Activated T-helper 17 cell treated with anti-CD3 and anti-CD28 coated beads, Interleukin-2, amount 50 U/mL, for 72 hours (primary cell): ENCODE results near the gene DIP2A. TPM values are rescaled to one million over a fixed set of nuclear protein-coding genes. Genes with fewer than 3 reads are reported as not detected.
"Not testable (repeated sequence)": the region's sequence is repeated elsewhere in the genome, so short reads cannot be mapped to it uniquely, and the experiment has no call there.

Experiments used
- ATAC-seq: fragments of 150-1000 bp; cut with Tn5 transposase; replicated peaks from 2 replicates; pipeline ENCODE4 v1.10.0; 2021; ENCODE audit warnings: mild to moderate bottlenecking, moderate library complexity
- H3K27ac Mint-ChIP-seq: one replicate; pipeline ENCODE4 v1.8.0; 2022; ENCODE audit warnings: mixed read lengths
- H3K27me3 Mint-ChIP-seq: one replicate; pipeline ENCODE4 v1.8.0; 2022; ENCODE audit warnings: mixed read lengths
- H3K36me3 Mint-ChIP-seq: one replicate; pipeline ENCODE4 v1.8.0; 2022; ENCODE audit warnings: low read depth, mild to moderate bottlenecking, mixed read lengths
- H3K4me1 Mint-ChIP-seq: one replicate; pipeline ENCODE4 v1.8.0; 2022; ENCODE audit warnings: mixed read lengths
- H3K4me3 Mint-ChIP-seq: one replicate; pipeline ENCODE4 v1.8.0; 2022; ENCODE audit warnings: mild to moderate bottlenecking, mixed read lengths
- H3K9me3 Mint-ChIP-seq: one replicate; pipeline ENCODE4 v1.8.0; 2022; ENCODE audit warnings: mixed read lengths
- total RNA-seq, 2 donors: library from RNA; stranded (reverse); gene quantifications; one replicate each; pipeline ENCODE4 v1.2.3, GENCODE V29; 2022

Gene DIP2A
- total RNA-seq, 2 donors from 2014 or later: 43.6 to 49.3 TPM

DNA sequence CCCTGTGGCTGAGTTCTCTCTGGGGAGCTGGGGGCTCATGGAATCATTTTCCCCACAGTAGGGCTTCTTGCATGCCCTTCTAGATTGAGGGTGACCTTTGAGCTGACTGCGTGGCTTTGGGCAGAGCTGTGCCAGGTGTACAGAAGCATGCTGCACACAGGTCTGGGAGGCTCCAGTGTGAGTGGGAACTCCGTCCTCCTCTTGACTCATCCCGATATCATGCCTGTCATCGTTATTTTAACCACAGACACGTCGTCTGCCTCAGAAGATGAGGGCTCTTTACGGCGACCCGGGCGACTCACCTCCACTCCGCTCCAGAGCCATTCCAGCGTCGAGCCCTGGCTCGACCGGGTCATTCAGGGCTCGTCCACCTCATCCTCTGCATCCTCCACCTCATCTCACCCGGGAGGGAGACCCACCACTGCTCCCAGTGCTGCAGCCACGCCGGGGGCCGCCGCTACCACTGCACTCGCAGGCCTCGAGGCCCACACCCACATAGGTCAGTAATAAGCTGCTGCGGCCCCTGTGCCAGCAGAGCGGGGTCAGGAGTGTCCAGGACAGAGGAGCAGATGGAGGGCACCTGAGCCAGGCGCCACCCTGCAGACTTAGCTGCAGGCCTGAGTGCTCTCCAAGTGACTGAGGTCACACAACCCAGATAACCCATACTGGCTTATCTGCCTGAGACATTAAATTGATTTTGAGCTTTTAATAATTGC is 39.8 kb downstream of the DIP2A start:
- H3K27me3 Mint-ChIP-seq: no peaks in the 10 kb centered on the region
- peak; percentile 83 for ATAC-seq

DNA sequence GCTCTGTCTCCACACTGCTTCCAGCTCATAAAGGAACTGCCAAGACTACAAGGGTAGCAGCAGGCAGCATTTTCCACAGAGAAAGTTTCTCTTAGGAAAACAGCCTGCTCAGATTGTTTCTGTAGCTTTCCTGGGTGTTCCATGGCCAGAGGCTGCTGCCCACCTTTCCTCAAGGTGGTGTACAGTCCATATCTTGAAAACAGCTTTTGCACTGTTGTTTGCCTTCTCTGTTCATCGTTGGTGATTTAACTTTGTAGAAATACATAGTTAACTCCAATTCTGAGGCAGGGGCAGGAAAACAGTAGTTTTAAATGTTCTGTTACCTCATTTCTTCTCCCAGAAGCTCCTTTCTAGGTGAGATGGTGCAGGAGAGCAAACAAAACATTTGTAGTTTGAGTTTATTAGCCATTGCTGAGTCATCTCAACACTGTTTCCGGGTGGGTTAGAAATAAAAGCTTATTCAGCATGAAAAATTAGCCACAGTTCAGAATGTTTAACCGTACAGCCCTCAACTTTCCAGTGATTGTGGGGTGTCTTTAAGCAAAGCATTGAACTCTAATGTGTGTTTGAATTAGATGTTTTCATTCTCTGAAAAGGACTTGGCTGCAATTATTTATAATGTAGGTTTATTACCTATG is 41.7 kb downstream of the DIP2A start:
- H3K36me3 Mint-ChIP-seq: peaks cover 69% of the 10 kb centered on the region
- H3K27me3 Mint-ChIP-seq: no peaks in the 10 kb centered on the region
- no peaks in the 10 kb centered on the region for H3K9me3 Mint-ChIP-seq
- H3K27ac Mint-ChIP-seq: peak overlapping the region; percentile 42
- peak; percentile 51 for ATAC-seq
- peaks cover 16% of the 10 kb centered on the region for H3K4me1 Mint-ChIP-seq
- peak overlapping the region; percentile 19 for H3K4me3 Mint-ChIP-seq

More for the DNA sequence above, 39.8 kb downstream of the DIP2A start:
- Mint-ChIP-seq H3K27ac (no peak overlapping the region), H3K4me3 (no peak overlapping the region), H3K9me3 (no peaks in the 10 kb centered on the region), H3K4me1 (peaks cover 10% of the 10 kb centered on the region), H3K36me3 (peaks cover 74% of the 10 kb centered on the region)

DNA sequence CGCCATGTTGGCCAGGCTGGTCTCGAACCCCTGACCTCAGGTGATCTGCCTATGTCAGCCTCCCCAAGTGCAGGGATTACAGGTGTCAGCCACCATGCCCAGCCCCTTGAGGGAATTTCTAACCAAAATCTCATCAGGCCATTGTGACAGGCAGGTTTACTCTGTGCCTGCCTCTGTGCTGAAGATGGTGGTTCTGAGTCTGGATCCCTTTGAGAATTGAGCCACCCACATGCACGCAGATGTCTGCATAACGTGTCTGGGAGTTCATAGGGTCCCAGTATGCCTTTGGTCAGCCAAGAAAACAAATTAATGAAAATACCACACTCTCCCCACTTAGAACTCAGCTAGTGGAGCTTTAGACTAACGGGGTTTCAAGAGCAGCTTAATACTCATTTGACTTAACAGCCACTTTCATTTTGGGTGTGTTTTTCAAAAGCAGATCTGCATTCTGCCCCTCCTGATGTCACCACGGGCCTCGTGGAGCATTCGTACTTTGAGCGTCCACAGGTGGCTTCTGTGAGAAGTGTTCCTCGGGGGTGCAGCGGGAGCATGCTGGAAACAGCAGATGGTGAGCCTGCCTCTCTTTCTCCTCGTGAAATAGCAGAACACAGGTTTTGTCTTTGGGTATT is 45.3 kb downstream of the DIP2A start:
- ATAC-seq: no peak
- no peaks in the 10 kb centered on the region for H3K9me3 Mint-ChIP-seq
- H3K4me3 Mint-ChIP-seq: peak overlapping the region; percentile 27
- no peaks in the 10 kb centered on the region for H3K27me3 Mint-ChIP-seq
- H3K27ac Mint-ChIP-seq: peak overlapping the region; percentile 35
- peaks cover 67% of the 10 kb centered on the region for H3K36me3 Mint-ChIP-seq
- H3K4me1 Mint-ChIP-seq: peaks cover 16% of the 10 kb centered on the region

DNA sequence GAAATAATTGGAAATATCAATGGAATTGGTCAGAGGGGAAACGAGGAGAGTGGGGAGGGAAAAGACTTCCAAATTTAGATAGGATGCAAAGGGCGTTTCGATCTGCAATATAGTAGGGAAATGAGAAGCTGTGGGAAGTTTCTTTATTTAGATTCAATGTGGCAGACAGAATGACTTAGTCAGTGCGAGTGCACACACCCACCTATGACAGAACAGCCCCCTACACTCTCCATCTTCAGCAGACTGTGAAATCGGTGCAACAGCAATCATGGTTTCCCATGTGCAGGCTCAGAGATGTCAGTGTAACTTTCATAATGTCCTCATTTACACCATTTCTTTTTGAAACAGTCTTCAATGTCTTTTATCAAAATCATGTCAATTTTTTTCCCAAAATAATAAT is 46.0 kb downstream of the DIP2A start:
- H3K4me1 Mint-ChIP-seq: peaks cover 16% of the 10 kb centered on the region
- peaks cover 67% of the 10 kb centered on the region for H3K36me3 Mint-ChIP-seq
- no peaks in the 10 kb centered on the region for H3K9me3 Mint-ChIP-seq
- no peak for ATAC-seq
- no peaks in the 10 kb centered on the region for H3K27me3 Mint-ChIP-seq
- peak overlapping the region; percentile 35 for H3K27ac Mint-ChIP-seq
- peak overlapping the region; percentile 27 for H3K4me3 Mint-ChIP-seq

- no peaks in the 10 kb centered on the region for H3K9me3 Mint-ChIP-seq
- H3K36me3 Mint-ChIP-seq: peaks cover 89% of the 10 kb centered on the region
- H3K27ac Mint-ChIP-seq: no peak overlapping the region
- H3K27me3 Mint-ChIP-seq: no peaks in the 10 kb centered on the region
- H3K4me1 Mint-ChIP-seq: peaks cover 11% of the 10 kb centered on the region
- no peak for ATAC-seq
- no peak overlapping the region for H3K4me3 Mint-ChIP-seq
Observed at GRCh38 chr21:46507562-46507961, 48.9 kb downstream of the DIP2A start.

- Mint-ChIP-seq H3K4me1 (peaks cover 8% of the 10 kb centered on the region), H3K27ac (no peak overlapping the region), H3K9me3 (no peaks in the 10 kb centered on the region), H3K4me3 (no peak overlapping the region), H3K36me3 (peaks cover 82% of the 10 kb centered on the region), H3K27me3 (no peaks in the 10 kb centered on the region)
- no peak for ATAC-seq
Observed at GRCh38 chr21:46509741-46510502, 51.2 kb downstream of the DIP2A start.

- ATAC-seq: peak; percentile 77
- Mint-ChIP-seq H3K4me3 (peak overlapping the region; percentile 4), H3K4me1 (peaks cover 8% of the 10 kb centered on the region), H3K36me3 (peaks cover 70% of the 10 kb centered on the region), H3K27me3 (no peaks in the 10 kb centered on the region), H3K27ac (peak overlapping the region; percentile 9), H3K9me3 (no peaks in the 10 kb centered on the region)
Observed at GRCh38 chr21:46515109-46515508, 56.4 kb downstream of the DIP2A start.

GRCh38 chr21:46516068-46516467 is 57.4 kb downstream of the DIP2A start:
- no peaks in the 10 kb centered on the region for H3K9me3 Mint-ChIP-seq
- H3K27ac Mint-ChIP-seq: peak overlapping the region; percentile 9
- peaks cover 8% of the 10 kb centered on the region for H3K4me1 Mint-ChIP-seq
- H3K4me3 Mint-ChIP-seq: peak overlapping the region; percentile 4
- H3K27me3 Mint-ChIP-seq: no peaks in the 10 kb centered on the region
- ATAC-seq: no peak
- H3K36me3 Mint-ChIP-seq: peaks cover 70% of the 10 kb centered on the region

GRCh38 chr21:46517361-46517760 is 58.7 kb downstream of the DIP2A start:
- Mint-ChIP-seq H3K9me3 (no peaks in the 10 kb centered on the region), H3K4me3 (no peak overlapping the region), H3K4me1 (peaks cover 12% of the 10 kb centered on the region), H3K36me3 (peaks cover 70% of the 10 kb centered on the region), H3K27ac (no peak overlapping the region), H3K27me3 (no peaks in the 10 kb centered on the region)
- ATAC-seq: no peak

GRCh38 chr21:46518983-46519583 is 60.4 kb downstream of the DIP2A start:
- ATAC-seq: no peak
- peaks cover 64% of the 10 kb centered on the region for H3K36me3 Mint-ChIP-seq
- no peaks in the 10 kb centered on the region for H3K9me3 Mint-ChIP-seq
- no peak overlapping the region for H3K27ac Mint-ChIP-seq
- no peaks in the 10 kb centered on the region for H3K27me3 Mint-ChIP-seq
- H3K4me3 Mint-ChIP-seq: no peak overlapping the region
- H3K4me1 Mint-ChIP-seq: peaks cover 12% of the 10 kb centered on the region

- not testable (repeated sequence) for H3K4me1 Mint-ChIP-seq, H3K4me3 Mint-ChIP-seq, H3K27me3 Mint-ChIP-seq, ATAC-seq, H3K9me3 Mint-ChIP-seq
- H3K36me3 Mint-ChIP-seq: peaks cover 69% of the 10 kb centered on the region
- peak overlapping the region; percentile 33 for H3K27ac Mint-ChIP-seq
Observed at GRCh38 chr21:46527393-46527792, 68.7 kb downstream of the DIP2A start.

GRCh38 chr21:46527801-46528200 is 69.1 kb downstream of the DIP2A start:
- ATAC-seq: no peak
- no peaks in the 10 kb centered on the region for H3K27me3 Mint-ChIP-seq
- H3K36me3 Mint-ChIP-seq: peaks cover 72% of the 10 kb centered on the region
- no peak overlapping the region for H3K4me3 Mint-ChIP-seq
- H3K27ac Mint-ChIP-seq: peak overlapping the region; percentile 33
- H3K4me1 Mint-ChIP-seq: peaks cover 5% of the 10 kb centered on the region
- H3K9me3 Mint-ChIP-seq: no peaks in the 10 kb centered on the region

DNA sequence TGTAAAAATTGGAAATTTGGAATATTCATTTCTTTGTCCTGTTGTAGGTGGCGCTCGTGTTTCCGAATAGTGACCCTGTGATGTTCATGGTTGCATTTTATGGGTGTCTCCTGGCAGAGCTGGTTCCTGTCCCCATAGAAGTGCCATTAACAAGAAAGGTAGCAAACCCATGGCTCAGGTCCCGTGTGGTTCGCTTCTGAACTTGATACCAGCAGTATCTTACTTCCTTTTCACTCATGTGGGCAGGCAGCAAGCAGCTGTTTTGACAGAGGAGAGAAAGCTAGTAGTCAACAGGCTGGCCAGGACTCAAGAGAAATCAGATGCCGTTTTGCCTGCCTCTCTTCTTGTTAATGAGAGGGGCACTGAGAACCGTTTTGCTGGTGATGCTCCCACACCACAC is 73.4 kb downstream of the DIP2A start:
- no peak for ATAC-seq

GRCh38 chr21:46537026-46537425 is 78.3 kb downstream of the DIP2A start:
- ATAC-seq: no peak
- Mint-ChIP-seq H3K27me3 (no peaks in the 10 kb centered on the region), H3K4me1 (peaks cover 13% of the 10 kb centered on the region), H3K4me3 (no peak overlapping the region), H3K9me3 (no peaks in the 10 kb centered on the region), H3K27ac (no peak overlapping the region), H3K36me3 (peaks cover 92% of the 10 kb centered on the region)

More for the DNA sequence above, 73.4 kb downstream of the DIP2A start:
- no peak overlapping the region for H3K27ac Mint-ChIP-seq
- H3K36me3 Mint-ChIP-seq: peaks cover 87% of the 10 kb centered on the region
- no peaks in the 10 kb centered on the region for H3K9me3 Mint-ChIP-seq
- no peaks in the 10 kb centered on the region for H3K27me3 Mint-ChIP-seq
- no peaks in the 10 kb centered on the region for H3K4me1 Mint-ChIP-seq
- H3K4me3 Mint-ChIP-seq: no peak overlapping the region
